Endodermal cell (in vitro differentiated cells): Measurements from ENCODE around the gene CCDC14. TPM values are rescaled to one million over a fixed set of nuclear protein-coding genes. Genes with fewer than 3 reads are reported as not detected.

Experiments used
- DNase-seq: peaks from one replicate; pipeline ENCODE4 v3.0.0-alpha.2; 2017
- H3K27ac ChIP-seq: 2 replicates; pipeline ENCODE4 v1.5.1; 2013; ENCODE audit warnings: mild to moderate bottlenecking, low read depth, low read length, moderate library complexity
- H3K27me3 ChIP-seq: 2 replicates; pipeline ENCODE4 v1.6.1; 2013; ENCODE audit warnings: mild to moderate bottlenecking, low read length, moderate library complexity; ENCODE audit not compliant: insufficient read depth, control insufficient read depth, poor library complexity, severe bottlenecking
- H3K36me3 ChIP-seq: 2 replicates; pipeline ENCODE4 v1.7.0; 2013; ENCODE audit warnings: mild to moderate bottlenecking, low read length, moderate library complexity; ENCODE audit not compliant: control insufficient read depth, insufficient read depth
- H3K4me1 ChIP-seq: one replicate; pipeline ENCODE4 v1.7.0; 2013; ENCODE audit warnings: low read length; ENCODE audit not compliant: control insufficient read depth, insufficient read depth
- H3K4me3 ChIP-seq: 2 replicates; pipeline ENCODE4 v1.5.1; 2013; ENCODE audit warnings: mild to moderate bottlenecking, low read length, moderate library complexity
- H3K9ac ChIP-seq: 2 replicates; pipeline ENCODE4 v1.6.1; 2013; ENCODE audit warnings: mild to moderate bottlenecking, low read length, moderate library complexity; ENCODE audit not compliant: poor library complexity, severe bottlenecking; ENCODE audit errors: extremely low read depth
- H3K9me3 ChIP-seq: 2 replicates; pipeline ENCODE4 v1.6.1; 2013; ENCODE audit warnings: mild to moderate bottlenecking, low read length, moderate library complexity; ENCODE audit not compliant: control insufficient read depth
- H3K27ac Mint-ChIP-seq: 2 replicates; pipeline ENCODE4 v1.8.0; 2020; ENCODE audit warnings: mixed read lengths
- H3K27me3 Mint-ChIP-seq: 2 replicates; pipeline ENCODE4 v1.8.0; 2021; ENCODE audit warnings: mild to moderate bottlenecking, mixed read lengths; ENCODE audit not compliant: insufficient read depth
- H3K36me3 Mint-ChIP-seq: 2 replicates; pipeline ENCODE4 v1.8.0; 2020; ENCODE audit warnings: low read depth, mixed read lengths
- H3K4me1 Mint-ChIP-seq: 2 replicates; pipeline ENCODE4 v1.8.0; 2020; ENCODE audit warnings: mixed read lengths
- H3K4me3 Mint-ChIP-seq: 2 replicates; pipeline ENCODE4 v1.8.0; 2020; ENCODE audit warnings: mild to moderate bottlenecking, moderate library complexity, mixed read lengths
- H3K9me3 Mint-ChIP-seq: 2 replicates; pipeline ENCODE4 v1.8.0; 2020; ENCODE audit warnings: mild to moderate bottlenecking, mixed read lengths
- CTCF ChIP-seq: fragments of 200-600 bp; sonication (generic); conservative IDR thresholded peaks from 2 replicates; pipeline ENCODE4 v1.5.0; 2021; ENCODE audit warnings: antibody characterized with exemption, mild to moderate bottlenecking
- WGBS, 2 experiments: methylation state at CpG; one replicate each; pipeline versions ENCODE4 v1.1.5 to v1.1.7; 2013; ENCODE audit warnings: missing lambda C conversion rate in 2 of 2, mixed read lengths in 1 of 2; ENCODE audit not compliant: insufficient coverage in 1 of 2, insufficient read length in 1 of 2; 5-methylcytosine and 5-hydroxymethylcytosine counted together
- total RNA-seq, 2 donors: library from RNA; stranded (reverse); fragmentation: NEBNext Ultra II Directional in 1 of 2; extraction: Animal tissue kit (Norgen Biotek cat#: 25700) in 1 of 2; gene quantifications; 2 replicates in 1 of 2; 3 replicates in 1 of 2; pipeline ENCODE4 v1.2.1, GENCODE V29; 2021

The CCDC14 gene
- total RNA-seq, 2 donors from 2014 or later = 88.3 to 99.4 TPM

DNA sequence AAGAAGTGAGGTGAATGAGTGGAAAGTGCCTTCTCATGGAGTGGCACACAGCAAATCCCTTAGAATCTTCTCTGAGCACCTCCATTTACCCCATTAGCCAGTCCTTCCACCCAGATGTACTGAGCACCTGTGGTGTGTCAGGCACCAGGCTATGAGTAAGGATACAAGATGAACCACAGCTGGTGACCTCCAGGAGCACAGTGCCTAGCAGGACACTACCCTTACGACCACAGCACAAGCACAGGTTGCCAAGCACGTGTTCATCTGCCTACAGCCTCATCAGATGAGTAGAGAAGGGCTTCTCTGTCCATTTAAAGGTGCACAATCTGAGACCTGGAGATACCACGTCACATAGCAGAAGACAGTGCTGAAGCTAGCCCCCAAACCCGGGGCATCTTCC, 83.1 kb downstream of the CCDC14 start:
- peaks cover 8% of the 10 kb centered on the region for H3K27me3 Mint-ChIP-seq
- DNase-seq = no peak
- H3K4me3 Mint-ChIP-seq = no peak overlapping the region
- TF ChIP-seq CTCF = no peak
- Histone ChIP-seq H3K4me3 (no peak overlapping the region), H3K27me3 (peaks cover 7% of the 10 kb centered on the region), H3K4me1 (no peaks in the 10 kb centered on the region), H3K27ac (no peak overlapping the region), H3K9me3 (no peaks in the 10 kb centered on the region), H3K9ac (no peak overlapping the region), H3K36me3 (no peaks in the 10 kb centered on the region)
- WGBS, 2 experiments = 94 to 98% methylated on average over 4 of the region's 4 CpGs
- no peaks in the 10 kb centered on the region for H3K36me3 Mint-ChIP-seq
- H3K9me3 Mint-ChIP-seq = no peaks in the 10 kb centered on the region
- H3K4me1 Mint-ChIP-seq = peaks cover 6% of the 10 kb centered on the region
- no peak overlapping the region for H3K27ac Mint-ChIP-seq

DNA sequence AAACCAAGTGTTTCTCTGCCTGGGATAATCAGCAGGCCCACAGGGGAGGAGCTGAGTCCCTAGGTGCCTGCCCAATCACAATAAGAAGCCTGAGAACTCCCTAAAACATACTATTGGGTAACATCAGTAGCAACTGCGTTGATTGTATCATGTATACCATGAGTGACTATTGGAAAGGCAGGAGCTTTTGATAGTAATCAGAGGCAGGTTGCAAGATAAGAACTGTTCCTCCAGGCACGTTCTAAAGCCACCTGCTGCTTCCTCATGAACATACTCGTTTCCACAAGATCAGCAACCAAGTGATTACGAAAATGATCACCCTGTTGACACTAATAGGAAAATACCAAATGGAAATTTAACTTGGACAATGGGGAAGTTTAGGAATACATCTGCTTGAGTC, 83.6 kb downstream of the CCDC14 start:
- H3K4me1 ChIP-seq = no peaks in the 10 kb centered on the region
- Mint-ChIP-seq H3K27ac (no peak overlapping the region), H3K4me1 (peaks cover 6% of the 10 kb centered on the region), H3K4me3 (no peak overlapping the region), H3K27me3 (peaks cover 3% of the 10 kb centered on the region), H3K9me3 (no peaks in the 10 kb centered on the region), H3K36me3 (no peaks in the 10 kb centered on the region)
- no peak overlapping the region for H3K4me3 ChIP-seq
- H3K36me3 ChIP-seq = no peaks in the 10 kb centered on the region
- no peak for TF ChIP-seq CTCF
- H3K27me3 ChIP-seq = peaks cover 2% of the 10 kb centered on the region
- H3K9ac ChIP-seq = no peak overlapping the region
- 88 to 89% methylated on average over 1 to 4 of the region's 4 CpGs for WGBS, 2 experiments
- no peak overlapping the region for H3K27ac ChIP-seq
- no peaks in the 10 kb centered on the region for H3K9me3 ChIP-seq
- no peak for DNase-seq

DNA sequence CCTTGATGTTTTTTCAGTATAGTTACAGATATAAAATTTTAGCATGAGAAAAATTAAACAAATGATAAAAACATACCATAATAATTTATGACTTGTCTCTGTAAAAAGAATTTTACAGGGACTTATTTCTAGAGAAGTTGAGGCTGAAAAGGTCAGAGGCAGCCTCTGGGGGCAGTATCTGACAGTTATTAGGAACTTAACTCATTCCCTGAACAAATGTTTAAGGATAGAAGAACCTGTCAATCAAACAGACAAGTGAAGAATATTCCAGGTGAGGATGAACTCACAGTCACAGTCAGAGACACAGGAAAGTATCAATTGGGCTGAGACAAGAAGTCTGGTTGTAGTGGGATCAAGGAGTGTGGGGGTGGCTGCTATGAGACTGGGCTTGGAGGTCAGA, 84.2 kb downstream of the CCDC14 start:
- DNase-seq = peak; percentile 53
- no peaks in the 10 kb centered on the region for H3K36me3 ChIP-seq
- H3K4me3 ChIP-seq = no peak overlapping the region
- Mint-ChIP-seq H3K4me3 (no peak overlapping the region), H3K27ac (no peak overlapping the region), H3K36me3 (no peaks in the 10 kb centered on the region), H3K4me1 (peaks cover 6% of the 10 kb centered on the region), H3K27me3 (peaks cover 2% of the 10 kb centered on the region), H3K9me3 (no peaks in the 10 kb centered on the region)
- H3K27ac ChIP-seq = no peak overlapping the region
- peak; percentile 80 for TF ChIP-seq CTCF
- H3K4me1 ChIP-seq = no peaks in the 10 kb centered on the region
- H3K9me3 ChIP-seq = no peaks in the 10 kb centered on the region
- H3K9ac ChIP-seq = no peak overlapping the region
- H3K27me3 ChIP-seq = no peaks in the 10 kb centered on the region
